SK-N-SH (cell line): Measurements from ENCODE around the gene LMF1.

Source experiments
- JUND ChIP-seq: IDR thresholded peaks from 2 replicates; pipeline ENCODE4 v1.4.0; 2012
- RAD21 ChIP-seq: IDR thresholded peaks from 2 replicates; pipeline ENCODE4 v1.6.1; 2012; ENCODE audit warnings: mild to moderate bottlenecking, low read length
- SMC3 ChIP-seq: IDR thresholded peaks from 2 replicates; pipeline ENCODE4 v1.6.1; 2012; ENCODE audit warnings: low read depth, low read length, improper control_type of control experiment
- TCF12 ChIP-seq: IDR thresholded peaks from 2 replicates; pipeline ENCODE4 v1.4.0; 2012
- TEAD4 ChIP-seq: IDR thresholded peaks from 2 replicates; pipeline ENCODE4 v1.4.0; 2012; ENCODE audit warnings: mild to moderate bottlenecking, borderline replicate concordance; ENCODE audit not compliant: insufficient read depth
- YY1 ChIP-seq: IDR thresholded peaks from 2 replicates; pipeline ENCODE4 v1.4.0; 2012; ENCODE audit warnings: low read depth, mild to moderate bottlenecking
- TF ChIP-seq, protein P1 (sequence below): fragments of 200-600 bp; sonication (generic); IDR thresholded peaks from 2 replicates; pipeline ENCODE4 v1.6.1; 2017; ENCODE audit warnings: antibody characterized with exemption, mild to moderate bottlenecking, moderate library complexity
- TF ChIP-seq, protein P2 (sequence below): IDR thresholded peaks from 2 replicates; pipeline ENCODE4 v1.4.0; 2012; ENCODE audit warnings: low read depth, borderline replicate concordance

DNA sequence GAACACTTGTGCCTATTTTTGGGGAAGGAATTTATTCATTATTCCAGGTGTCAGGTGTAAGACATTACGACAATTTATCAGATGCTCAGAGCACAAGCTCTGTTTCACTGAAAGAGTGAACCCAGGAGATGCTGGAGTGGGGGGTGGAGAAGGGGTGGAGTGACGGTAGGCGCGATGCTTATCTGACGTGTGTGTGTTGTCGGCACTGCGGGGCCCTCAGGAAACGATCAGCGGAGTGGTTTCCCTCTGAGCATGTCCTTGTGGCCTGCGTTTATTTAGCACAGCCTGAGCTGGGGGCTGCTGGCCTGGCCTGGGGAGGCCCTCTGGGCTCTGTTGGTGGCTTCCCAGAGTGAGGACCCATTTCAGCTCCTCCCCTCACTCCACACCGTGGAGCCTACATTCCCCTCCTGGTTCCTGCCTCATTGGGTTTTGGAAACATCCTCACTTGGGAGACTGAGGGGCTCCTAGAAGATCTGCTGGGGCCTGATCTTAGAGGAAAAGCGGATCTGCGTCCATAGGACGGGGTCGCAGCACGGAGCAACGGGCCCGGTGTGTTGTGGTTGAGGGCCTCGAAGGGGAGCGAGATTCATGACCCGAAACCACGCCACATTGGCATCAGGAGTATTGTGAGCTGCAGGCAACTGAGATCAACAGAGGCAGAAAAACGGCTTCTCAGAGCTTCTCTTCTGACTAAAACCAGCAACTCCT lies 151.3 kb downstream of the LMF1 start:
- TF ChIP-seq TEAD4 (no peak), TCF12 (no peak), JUND (no peak), YY1 (no peak), SMC3 (no peak), RAD21 (no peak)
- TF ChIP-seq, protein P1, sequence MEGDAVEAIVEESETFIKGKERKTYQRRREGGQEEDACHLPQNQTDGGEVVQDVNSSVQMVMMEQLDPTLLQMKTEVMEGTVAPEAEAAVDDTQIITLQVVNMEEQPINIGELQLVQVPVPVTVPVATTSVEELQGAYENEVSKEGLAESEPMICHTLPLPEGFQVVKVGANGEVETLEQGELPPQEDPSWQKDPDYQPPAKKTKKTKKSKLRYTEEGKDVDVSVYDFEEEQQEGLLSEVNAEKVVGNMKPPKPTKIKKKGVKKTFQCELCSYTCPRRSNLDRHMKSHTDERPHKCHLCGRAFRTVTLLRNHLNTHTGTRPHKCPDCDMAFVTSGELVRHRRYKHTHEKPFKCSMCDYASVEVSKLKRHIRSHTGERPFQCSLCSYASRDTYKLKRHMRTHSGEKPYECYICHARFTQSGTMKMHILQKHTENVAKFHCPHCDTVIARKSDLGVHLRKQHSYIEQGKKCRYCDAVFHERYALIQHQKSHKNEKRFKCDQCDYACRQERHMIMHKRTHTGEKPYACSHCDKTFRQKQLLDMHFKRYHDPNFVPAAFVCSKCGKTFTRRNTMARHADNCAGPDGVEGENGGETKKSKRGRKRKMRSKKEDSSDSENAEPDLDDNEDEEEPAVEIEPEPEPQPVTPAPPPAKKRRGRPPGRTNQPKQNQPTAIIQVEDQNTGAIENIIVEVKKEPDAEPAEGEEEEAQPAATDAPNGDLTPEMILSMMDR = no peak
- TF ChIP-seq, protein P2, sequence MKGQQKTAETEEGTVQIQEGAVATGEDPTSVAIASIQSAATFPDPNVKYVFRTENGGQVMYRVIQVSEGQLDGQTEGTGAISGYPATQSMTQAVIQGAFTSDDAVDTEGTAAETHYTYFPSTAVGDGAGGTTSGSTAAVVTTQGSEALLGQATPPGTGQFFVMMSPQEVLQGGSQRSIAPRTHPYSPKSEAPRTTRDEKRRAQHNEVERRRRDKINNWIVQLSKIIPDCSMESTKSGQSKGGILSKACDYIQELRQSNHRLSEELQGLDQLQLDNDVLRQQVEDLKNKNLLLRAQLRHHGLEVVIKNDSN = no peak
